Epithelial cell of esophagus (primary cell): ENCODE data around the gene TXLNG.

Experiments used
- DNase-seq: peaks from one replicate; pipeline ENCODE4 v3.0.0; 2010; ENCODE audit warnings: low read depth
- H3K4me3 ChIP-seq: 2 replicates; pipeline ENCODE4 v1.5.1; 2011; ENCODE audit warnings: mild to moderate bottlenecking, low read length, control low read depth
- CTCF ChIP-seq: IDR thresholded peaks from 2 replicates; pipeline ENCODE4 v1.5.1; 2011; ENCODE audit warnings: low read depth, mild to moderate bottlenecking, low read length, control low read depth, inconsistent platforms; ENCODE audit not compliant: insufficient read depth; ENCODE audit errors: missing control alignments

The TXLNG gene

GRCh38 chrX:16856744-16857143, 70.5 kb downstream of the TXLNG start:
- no peak for TF ChIP-seq CTCF
- no peak for DNase-seq
- no peak overlapping the region for H3K4me3 ChIP-seq

- no peak for DNase-seq
- H3K4me3 ChIP-seq = no peak overlapping the region
- no peak for TF ChIP-seq CTCF
These were observed 76.6 kb downstream of the TXLNG start for GRCh38 chrX:16862829-16863228.

GRCh38 chrX:16867947-16868346, 81.7 kb downstream of the TXLNG start:
- H3K4me3 ChIP-seq = no peak overlapping the region
- DNase-seq = no peak
- no peak for TF ChIP-seq CTCF

- TF ChIP-seq CTCF = no peak
- peak overlapping the region; percentile 64 for H3K4me3 ChIP-seq
- no peak for DNase-seq
These were observed 82.7 kb downstream of the TXLNG start for GRCh38 chrX:16868920-16869319.

- peak; percentile 17 for DNase-seq
These were observed 83.3 kb downstream of the TXLNG start for GRCh38 chrX:16869393-16870094.

GRCh38 chrX:16870095-16870861, 84.0 kb downstream of the TXLNG start, which contains the start of gene RBBP7:
TSS of gene RBBP7 (minus strand) at chrX:16870362. CDS start at chrX:16870053, 309 bp downstream.
- TF ChIP-seq CTCF = no peak
- H3K4me3 ChIP-seq = peak within 1 kb of the TSS; percentile 65

More at GRCh38 chrX:16869393-16870094, 83.3 kb downstream of the TXLNG start:
- peak overlapping the region; percentile 65 for H3K4me3 ChIP-seq
- no peak for TF ChIP-seq CTCF

More at GRCh38 chrX:16870095-16870861, 84.0 kb downstream of the TXLNG start, which contains the start of gene RBBP7:
- DNase-seq = peak; percentile 88
